H9 (cell line): Measurements from ENCODE around the gene TCTA. TPM values are rescaled to one million over a fixed set of nuclear protein-coding genes. Genes with fewer than 3 reads are reported as not detected.

Experiments
- DNase-seq: peaks from one replicate; pipeline ENCODE4 v3.0.0-alpha.2; 2017
- H2AFZ ChIP-seq: one replicate; pipeline ENCODE4 v1.6.1; 2013; ENCODE audit warnings: mild to moderate bottlenecking, low read length, control low read depth, moderate library complexity
- H2AK5ac ChIP-seq: 2 replicates; pipeline ENCODE4 v1.6.1; 2013; ENCODE audit warnings: low read length, control low read depth, mixed read lengths; ENCODE audit not compliant: insufficient read length
- H2BK120ac ChIP-seq: one replicate; pipeline ENCODE4 v1.6.1; 2013; ENCODE audit warnings: low read depth, mild to moderate bottlenecking, low read length, control low read depth, inconsistent platforms; ENCODE audit not compliant: poor library complexity, severe bottlenecking
- H2BK12ac ChIP-seq: 2 replicates; pipeline ENCODE4 v1.6.1; 2013; ENCODE audit warnings: low read length, control low read depth, mixed read lengths, low read depth; ENCODE audit not compliant: insufficient read length
- H2BK15ac ChIP-seq: 2 replicates; pipeline ENCODE4 v1.6.1; 2013; ENCODE audit warnings: low read depth, low read length, control low read depth
- H2BK20ac ChIP-seq: one replicate; pipeline ENCODE4 v1.6.1; 2013; ENCODE audit warnings: low read depth, mild to moderate bottlenecking, low read length, control low read depth, inconsistent platforms; ENCODE audit not compliant: poor library complexity, severe bottlenecking
- H2BK5ac ChIP-seq: 2 replicates; pipeline ENCODE4 v1.6.1; 2013; ENCODE audit warnings: low read length, control low read depth, mixed read lengths; ENCODE audit not compliant: insufficient read length
- H3K14ac ChIP-seq: 2 replicates; pipeline ENCODE4 v1.6.1; 2013; ENCODE audit warnings: low read length, control low read depth; ENCODE audit not compliant: insufficient read depth
- H3K18ac ChIP-seq: 2 replicates; pipeline ENCODE4 v1.6.1; 2013; ENCODE audit warnings: low read depth, mild to moderate bottlenecking, mixed read lengths, low read length, control low read depth; ENCODE audit not compliant: insufficient read length
- H3K23ac ChIP-seq: 2 replicates; pipeline ENCODE4 v1.6.1; 2013; ENCODE audit warnings: low read length, control low read depth, mixed read lengths, low read depth; ENCODE audit not compliant: insufficient read length
- H3K23me2 ChIP-seq: 2 replicates; pipeline ENCODE4 v1.6.1; 2013; ENCODE audit warnings: low read depth, mild to moderate bottlenecking, mixed read lengths, low read length, control low read depth; ENCODE audit not compliant: insufficient read length, poor library complexity, severe bottlenecking
- H3K27ac ChIP-seq: 2 replicates; pipeline ENCODE4 v1.5.1; 2013; ENCODE audit warnings: low read length, control low read depth, mixed read lengths, low read depth; ENCODE audit not compliant: insufficient read length
- H3K27me3 ChIP-seq: 2 replicates; pipeline ENCODE4 v1.6.1; 2013; ENCODE audit warnings: low read length, control low read depth, inconsistent platforms; ENCODE audit not compliant: insufficient read depth
- H3K4ac ChIP-seq: 2 replicates; pipeline ENCODE4 v1.6.1; 2013; ENCODE audit warnings: low read depth, mild to moderate bottlenecking, control low read depth, inconsistent platforms, low read length, moderate library complexity
- H3K4me1 ChIP-seq: 2 replicates; pipeline ENCODE4 v1.6.1; 2013; ENCODE audit warnings: low read length, control low read depth, inconsistent platforms; ENCODE audit not compliant: insufficient read depth
- H3K4me2 ChIP-seq: 2 replicates; pipeline ENCODE4 v1.6.1; 2013; ENCODE audit warnings: low read length, control low read depth, mixed read lengths; ENCODE audit not compliant: insufficient read length, insufficient read depth
- H3K56ac ChIP-seq: 2 replicates; pipeline ENCODE4 v1.6.1; 2013; ENCODE audit warnings: low read depth, mild to moderate bottlenecking, mixed read lengths, low read length, control low read depth; ENCODE audit not compliant: insufficient read length
- H3K79me1 ChIP-seq: 2 replicates; pipeline ENCODE4 v1.6.1; 2013; ENCODE audit warnings: low read depth, mild to moderate bottlenecking, moderate library complexity, low read length, control low read depth, inconsistent platforms; ENCODE audit not compliant: insufficient read depth, poor library complexity, severe bottlenecking
- H3K79me2 ChIP-seq: 2 replicates; pipeline ENCODE4 v1.6.1; 2013; ENCODE audit warnings: low read length, control low read depth, inconsistent platforms; ENCODE audit not compliant: insufficient read depth
- H3K9ac ChIP-seq: 2 replicates; pipeline ENCODE4 v1.6.1; 2013; ENCODE audit warnings: low read length, control low read depth, mixed read lengths; ENCODE audit not compliant: insufficient read length; ENCODE audit errors: extremely low read depth
- H3K9me3 ChIP-seq: one replicate; pipeline ENCODE4 v1.6.1; 2013; ENCODE audit warnings: low read depth, low read length, inconsistent platforms; ENCODE audit not compliant: control insufficient read depth
- H3T11ph ChIP-seq: one replicate; pipeline ENCODE4 v1.6.1; 2013; ENCODE audit warnings: mild to moderate bottlenecking, low read length, control low read depth, inconsistent platforms
- H4K20me1 ChIP-seq: one replicate; pipeline ENCODE4 v1.6.1; 2013; ENCODE audit not compliant: control insufficient read depth, insufficient read length, insufficient read depth
- H4K5ac ChIP-seq: 2 replicates; pipeline ENCODE4 v1.6.1; 2013; ENCODE audit warnings: low read depth, mild to moderate bottlenecking, mixed read lengths, low read length, control low read depth; ENCODE audit not compliant: insufficient read length
- H4K8ac ChIP-seq: replicated peaks from 2 replicates; pipeline ENCODE4 v1.6.1; 2013; ENCODE audit warnings: low read length, control low read depth, mixed read lengths, low read depth; ENCODE audit not compliant: insufficient read length
- H4K91ac ChIP-seq: 2 replicates; pipeline ENCODE4 v1.6.1; 2013; ENCODE audit warnings: low read depth, mild to moderate bottlenecking, moderate library complexity, mixed read lengths, low read length, control low read depth; ENCODE audit not compliant: insufficient read length
- H3K27ac Mint-ChIP-seq, 3 experiments: 2 replicates in 2 of 3; 3 replicates in 1 of 3; pipeline ENCODE4 v1.8.0; 2020 to 2021; ENCODE audit warnings: mixed read lengths in 3 of 3, mild to moderate bottlenecking in 1 of 3, moderate library complexity in 1 of 3
- H3K27me3 Mint-ChIP-seq: 2 replicates; pipeline ENCODE4 v1.8.0; 2021; ENCODE audit warnings: low read depth, mild to moderate bottlenecking, moderate library complexity, mixed read lengths
- H3K36me3 Mint-ChIP-seq, 3 experiments: 2 replicates in 2 of 3; 3 replicates in 1 of 3; pipeline ENCODE4 v1.8.0; 2020 to 2021; ENCODE audit warnings: low read depth in 3 of 3, mixed read lengths in 3 of 3; ENCODE audit not compliant: insufficient read depth in 1 of 3
- H3K4me1 Mint-ChIP-seq, 2 experiments: 2 replicates each; pipeline ENCODE4 v1.8.0; 2020; ENCODE audit warnings: mixed read lengths in 2 of 2
- H3K4me3 Mint-ChIP-seq, 2 experiments: 2 replicates in 1 of 2; 3 replicates in 1 of 2; pipeline ENCODE4 v1.8.0; 2020 to 2021; ENCODE audit warnings: mild to moderate bottlenecking in 2 of 2, mixed read lengths in 2 of 2, moderate library complexity in 1 of 2
- H3K9me3 Mint-ChIP-seq, 2 experiments: 2 replicates in 1 of 2; 3 replicates in 1 of 2; pipeline ENCODE4 v1.8.0; 2020; ENCODE audit warnings: mild to moderate bottlenecking in 2 of 2, mixed read lengths in 2 of 2, moderate library complexity in 1 of 2
- WGBS: extraction: QIAGEN DNeasy Blood & Tissue Kit; methylation state at CpG from one replicate; pipeline ENCODE4 v1.1.7; 2013; ENCODE audit warnings: missing lambda C conversion rate, low lambda C conversion rate, mixed read lengths; ENCODE audit not compliant: insufficient read length; ENCODE audit errors: extremely low coverage; 5-methylcytosine and 5-hydroxymethylcytosine counted together
- total RNA-seq: library from RNA; stranded (reverse); gene quantifications from 2 replicates; pipeline ENCODE4 v1.2.1, GENCODE V29; 2021
- TF ChIP-seq, protein P1 (sequence below): fragments of 200-600 bp; sonication (generic); conservative IDR thresholded peaks from 3 replicates; pipeline ENCODE4 v1.8.0; 2021; ENCODE audit warnings: antibody characterized with exemption, mild to moderate bottlenecking

The TCTA gene
- total RNA-seq, 1 experiment from 2014 or later, result 11.2 TPM

DNA sequence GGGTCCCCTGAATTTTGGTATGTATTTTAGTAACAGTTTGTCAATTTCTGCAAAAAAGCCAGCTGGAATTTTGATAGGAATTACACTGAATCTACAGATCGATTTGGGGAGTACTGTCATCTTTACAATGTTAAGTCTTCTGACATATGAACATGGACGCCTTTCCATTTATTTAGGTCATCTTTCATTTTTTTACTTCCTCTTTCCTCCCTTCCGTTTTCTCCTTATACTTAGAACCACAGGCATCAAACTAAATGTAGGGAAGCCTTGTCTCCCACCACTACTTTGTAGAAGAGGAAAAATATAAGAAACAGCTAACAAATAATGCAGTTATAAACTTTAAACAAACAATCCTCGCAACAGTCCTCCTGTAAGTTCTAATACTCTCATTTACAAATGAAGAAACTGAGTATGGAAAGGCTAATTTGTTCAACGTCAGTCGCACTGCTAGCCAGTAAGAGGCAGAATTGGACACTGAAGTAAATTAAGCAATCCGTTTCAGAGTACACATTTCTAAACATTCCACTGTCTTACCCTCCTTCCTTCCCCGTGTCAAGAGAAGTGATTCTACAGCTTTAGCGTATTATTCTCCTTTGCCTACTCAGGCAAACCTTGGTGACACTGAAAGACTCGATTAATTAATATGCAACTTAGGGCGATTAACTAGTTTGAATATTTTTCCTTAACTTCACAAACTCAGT is 26.0 kb upstream of the TCTA start:
- H4K20me1 ChIP-seq, result no peaks in the 10 kb centered on the region
- no peaks in the 10 kb centered on the region; a peak in 1 of 5 replicates for H3K9me3 Mint-ChIP-seq
- H3K27me3 Mint-ChIP-seq, result no peaks in the 10 kb centered on the region
- no peak overlapping the region for H3K14ac ChIP-seq
- no peaks in the 10 kb centered on the region for H3K27me3 ChIP-seq
- no peak overlapping the region for H2BK20ac ChIP-seq
- H3K4me3 Mint-ChIP-seq, result no peak overlapping the region
- H3K23ac ChIP-seq, result no peak overlapping the region
- no peak overlapping the region for H3K4me2 ChIP-seq
- H3K4me1 ChIP-seq, result no peaks in the 10 kb centered on the region
- H3K4ac ChIP-seq, result no peak overlapping the region
- no peak for DNase-seq
- no peak overlapping the region for H4K5ac ChIP-seq
- H2BK5ac ChIP-seq, result no peak overlapping the region
- H3K56ac ChIP-seq, result no peak overlapping the region
- no peak overlapping the region for H3T11ph ChIP-seq
- no peak overlapping the region for H2AFZ ChIP-seq
- TF ChIP-seq, protein P1, sequence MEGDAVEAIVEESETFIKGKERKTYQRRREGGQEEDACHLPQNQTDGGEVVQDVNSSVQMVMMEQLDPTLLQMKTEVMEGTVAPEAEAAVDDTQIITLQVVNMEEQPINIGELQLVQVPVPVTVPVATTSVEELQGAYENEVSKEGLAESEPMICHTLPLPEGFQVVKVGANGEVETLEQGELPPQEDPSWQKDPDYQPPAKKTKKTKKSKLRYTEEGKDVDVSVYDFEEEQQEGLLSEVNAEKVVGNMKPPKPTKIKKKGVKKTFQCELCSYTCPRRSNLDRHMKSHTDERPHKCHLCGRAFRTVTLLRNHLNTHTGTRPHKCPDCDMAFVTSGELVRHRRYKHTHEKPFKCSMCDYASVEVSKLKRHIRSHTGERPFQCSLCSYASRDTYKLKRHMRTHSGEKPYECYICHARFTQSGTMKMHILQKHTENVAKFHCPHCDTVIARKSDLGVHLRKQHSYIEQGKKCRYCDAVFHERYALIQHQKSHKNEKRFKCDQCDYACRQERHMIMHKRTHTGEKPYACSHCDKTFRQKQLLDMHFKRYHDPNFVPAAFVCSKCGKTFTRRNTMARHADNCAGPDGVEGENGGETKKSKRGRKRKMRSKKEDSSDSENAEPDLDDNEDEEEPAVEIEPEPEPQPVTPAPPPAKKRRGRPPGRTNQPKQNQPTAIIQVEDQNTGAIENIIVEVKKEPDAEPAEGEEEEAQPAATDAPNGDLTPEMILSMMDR, result no peak
- no peak overlapping the region for H3K9ac ChIP-seq
- H3K79me2 ChIP-seq, result peaks cover 37% of the 10 kb centered on the region; the same call in 1 of the 2 replicates
- H3K18ac ChIP-seq, result no peak overlapping the region
- peak overlapping the region in 1 of 3 experiments; percentile 38; a peak in 1 of 7 replicates for H3K27ac Mint-ChIP-seq
- no peak overlapping the region for H3K27ac ChIP-seq
- H2AK5ac ChIP-seq, result no peak overlapping the region
- no CpG with 5 or more reads among the region's 11 CpGs for WGBS
- no peak overlapping the region for H4K91ac ChIP-seq
- peaks cover 12% of the 10 kb centered on the region for H3K79me1 ChIP-seq
- no peak overlapping the region for H2BK15ac ChIP-seq
- H3K23me2 ChIP-seq, result no peaks in the 10 kb centered on the region
- no peak overlapping the region for H2BK12ac ChIP-seq
- H3K4me1 Mint-ChIP-seq, result no peaks in the 10 kb centered on the region; a peak in 2 of 4 replicates
- no peak overlapping the region for H4K8ac ChIP-seq
- H3K9me3 ChIP-seq, result no peaks in the 10 kb centered on the region
- H3K36me3 Mint-ChIP-seq, result peaks cover 2 to 11% (median 11%) of the 10 kb centered on the region in 3 experiments; a peak in 6 of 7 replicates
- H2BK120ac ChIP-seq, result no peak overlapping the region
